Cerebellar nuclear complex (tissue), 1 donor: ENCODE data around the gene NEK11.

Experiments
- DNase-seq, 2 experiments: peaks; one replicate each; lab custom pipeline; 2025; lab: John Stamatoyannopoulos, UW

Gene NEK11

GRCh38 chr3:131223373-131224289 lies 197.0 kb downstream of the NEK11 start:
- no peak for DNase-seq

GRCh38 chr3:131224886-131225550 lies 198.3 kb downstream of the NEK11 start:
- DNase-seq: no peak

- DNase-seq: no peak
These were observed 201.8 kb downstream of the NEK11 start for GRCh38 chr3:131228522-131228921.

GRCh38 chr3:131231710-131232389 lies 205.2 kb downstream of the NEK11 start:
- DNase-seq: no peak

- no peak for DNase-seq
These were observed 206.1 kb downstream of the NEK11 start for GRCh38 chr3:131232711-131233267.

- DNase-seq: no peak
These were observed 207.4 kb downstream of the NEK11 start for GRCh38 chr3:131233900-131234668.

GRCh38 chr3:131236421-131236820 lies 209.7 kb downstream of the NEK11 start:
- no peak for DNase-seq

- DNase-seq: no peak
These were observed 211.8 kb downstream of the NEK11 start for GRCh38 chr3:131238496-131238895.

GRCh38 chr3:131239267-131239666 lies 212.6 kb downstream of the NEK11 start:
- no peak for DNase-seq

- DNase-seq: no peak
These were observed 215.5 kb downstream of the NEK11 start for GRCh38 chr3:131242201-131242600.

GRCh38 chr3:131250466-131250865 lies 223.8 kb downstream of the NEK11 start:
- DNase-seq: no peak

- DNase-seq: no peak
These were observed 233.8 kb downstream of the NEK11 start for GRCh38 chr3:131260525-131260924.

- DNase-seq: no peak
These were observed 234.4 kb downstream of the NEK11 start for GRCh38 chr3:131261104-131261503.

- no peak for DNase-seq
These were observed 248.9 kb downstream of the NEK11 start for GRCh38 chr3:131275556-131275955.

GRCh38 chr3:131277836-131278497 lies 251.3 kb downstream of the NEK11 start:
- DNase-seq: no peak

GRCh38 chr3:131279577-131279976 lies 252.9 kb downstream of the NEK11 start:
- no peak for DNase-seq

- DNase-seq: no peak
These were observed 255.7 kb downstream of the NEK11 start for GRCh38 chr3:131282379-131282778.

GRCh38 chr3:131282967-131283366 lies 256.3 kb downstream of the NEK11 start:
- no peak for DNase-seq

GRCh38 chr3:131283862-131284261 lies 257.2 kb downstream of the NEK11 start:
- no peak for DNase-seq

- DNase-seq: no peak
These were observed 257.6 kb downstream of the NEK11 start for GRCh38 chr3:131284302-131284701.

GRCh38 chr3:131285456-131285855 lies 258.8 kb downstream of the NEK11 start:
- no peak for DNase-seq
